Testis (tissue), 3 donors: ENCODE measurements around the gene COL1A2. TPM values are rescaled to one million over a fixed set of nuclear protein-coding genes. Genes with fewer than 3 reads are reported as not detected.

Source experiments
- DNase-seq: peaks from one replicate; pipeline ENCODE4 v3.0.0-alpha.2; 2019
- H3K27ac ChIP-seq, 2 donors: fragments of 200-600 bp; sonication (generic); one replicate each; pipeline ENCODE4 v1.5.1; 2019
- H3K27me3 ChIP-seq: fragments of 200-600 bp; sonication (generic); one replicate; pipeline ENCODE4 v1.5.1; 2019
- H3K36me3 ChIP-seq: fragments of 200-600 bp; sonication (generic); one replicate; pipeline ENCODE4 v1.5.1; 2017; ENCODE audit warnings: low read depth; ENCODE audit errors: missing control alignments
- H3K4me1 ChIP-seq: fragments of 200-600 bp; sonication (generic); one replicate; pipeline ENCODE4 v1.5.1; 2019
- H3K4me3 ChIP-seq, 2 donors: fragments of 200-600 bp; sonication (generic); one replicate each; pipeline ENCODE4 v1.5.1; 2017 to 2019
- H3K9me3 ChIP-seq: fragments of 200-600 bp; sonication (generic); one replicate; pipeline ENCODE4 v1.5.1; 2017
- POLR2A ChIP-seq: fragments of 450-650 bp; IDR thresholded peaks from one replicate; pipeline ENCODE4 v1.6.1; 2017; ENCODE audit warnings: antibody characterized with exemption, mild to moderate bottlenecking, moderate library complexity
- WGBS, 2 donors: methylation state at CpG; one replicate each; pipeline ENCODE4 v1.1.5; 2018; 5-methylcytosine and 5-hydroxymethylcytosine counted together
- intact Hi-C: fragments of 100-400 bp; cut with DNase I; formaldehyde crosslinking; loops from one replicate; pipeline ENCODE4 v1.15.1; 2023; ENCODE audit warnings: low total_unique reads
- polyA plus RNA-seq: library from polyadenylated mRNA; stranded (reverse); fragments of 350-450 nt; fragmentation: Illumina TruSeq; extraction: RNeasy Lipid Tissue Mini Kit (QIAGEN cat#74804); gene quantifications from one replicate; pipeline ENCODE4 v1.2.3, GENCODE V29; 2014; ENCODE audit warnings: low read depth, low replicate concordance; ENCODE audit not compliant: insufficient read depth
- total RNA-seq, 2 donors: library from RNA; depleted of rRNA; stranded (reverse); fragments of >200 nt; gene quantifications; one replicate each; pipeline ENCODE4 v1.2.3, GENCODE V29; 2016
- TF ChIP-seq, protein P1 (sequence below), 3 experiments: fragments of 450-650 bp in 2 of 3; fragments of 200-600 bp in 1 of 3; sonication (generic) in 1 of 3; IDR thresholded peaks; one replicate each; pipeline ENCODE4 v1.5.1; 2016 to 2019; ENCODE audit warnings: antibody characterized with exemption in 3 of 3, mild to moderate bottlenecking in 2 of 3, moderate library complexity in 1 of 3

Gene COL1A2
- total and polyA plus RNA-seq, 3 donors from 2014 or later = 465 to 979 (median 866) TPM

DNA sequence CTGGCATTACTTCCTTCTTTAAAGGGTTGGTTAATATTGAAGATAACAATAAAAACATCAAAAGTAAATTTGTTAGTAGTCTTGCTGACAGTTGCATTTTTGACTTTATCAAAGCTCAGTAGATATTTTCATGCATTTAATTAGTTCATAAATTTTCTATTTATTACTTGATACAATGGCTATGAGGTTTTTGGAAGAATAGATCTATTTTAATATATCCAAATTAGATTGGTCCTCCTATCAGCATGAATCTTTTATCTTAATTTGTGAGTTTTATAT is 16.4 kb downstream of the COL1A2 start:
- DNase-seq = no peak
- H3K9me3 ChIP-seq = no peaks in the 10 kb centered on the region
- no peak for TF ChIP-seq POLR2A
- TF ChIP-seq, protein P1, sequence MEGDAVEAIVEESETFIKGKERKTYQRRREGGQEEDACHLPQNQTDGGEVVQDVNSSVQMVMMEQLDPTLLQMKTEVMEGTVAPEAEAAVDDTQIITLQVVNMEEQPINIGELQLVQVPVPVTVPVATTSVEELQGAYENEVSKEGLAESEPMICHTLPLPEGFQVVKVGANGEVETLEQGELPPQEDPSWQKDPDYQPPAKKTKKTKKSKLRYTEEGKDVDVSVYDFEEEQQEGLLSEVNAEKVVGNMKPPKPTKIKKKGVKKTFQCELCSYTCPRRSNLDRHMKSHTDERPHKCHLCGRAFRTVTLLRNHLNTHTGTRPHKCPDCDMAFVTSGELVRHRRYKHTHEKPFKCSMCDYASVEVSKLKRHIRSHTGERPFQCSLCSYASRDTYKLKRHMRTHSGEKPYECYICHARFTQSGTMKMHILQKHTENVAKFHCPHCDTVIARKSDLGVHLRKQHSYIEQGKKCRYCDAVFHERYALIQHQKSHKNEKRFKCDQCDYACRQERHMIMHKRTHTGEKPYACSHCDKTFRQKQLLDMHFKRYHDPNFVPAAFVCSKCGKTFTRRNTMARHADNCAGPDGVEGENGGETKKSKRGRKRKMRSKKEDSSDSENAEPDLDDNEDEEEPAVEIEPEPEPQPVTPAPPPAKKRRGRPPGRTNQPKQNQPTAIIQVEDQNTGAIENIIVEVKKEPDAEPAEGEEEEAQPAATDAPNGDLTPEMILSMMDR (IDR thresholded peaks at IDR 0.05) = no peak
- no peaks in the 10 kb centered on the region for H3K36me3 ChIP-seq
- H3K27me3 ChIP-seq = no peaks in the 10 kb centered on the region
- intact Hi-C loops = no loop called here
- H3K27ac ChIP-seq = no peak overlapping the region
- H3K4me3 ChIP-seq = no peak overlapping the region
- H3K4me1 ChIP-seq = peaks cover 6% of the 10 kb centered on the region

GRCh38 chr7:94412762-94413322 is 18.1 kb downstream of the COL1A2 start:
- no peak for DNase-seq

DNA sequence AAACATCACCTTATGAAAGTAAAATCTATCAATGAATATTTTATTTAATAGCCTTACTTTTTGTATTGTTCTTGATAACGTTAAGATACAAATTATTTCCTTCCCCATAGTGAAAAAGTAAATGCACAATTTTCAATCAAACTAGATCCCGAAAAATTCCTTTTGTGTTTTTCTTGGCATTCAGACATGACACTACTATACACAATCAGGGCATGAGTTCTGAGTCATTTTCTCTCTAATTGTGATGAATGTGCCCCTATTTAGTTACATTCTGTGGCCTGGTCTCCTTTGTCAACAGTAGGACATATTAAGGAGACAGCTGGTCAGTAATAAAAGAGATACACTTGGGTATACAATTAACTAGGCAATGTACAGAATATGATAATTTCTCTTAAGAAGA is 19.8 kb downstream of the COL1A2 start:
- intact Hi-C loops = no loop called here
- Histone ChIP-seq H3K36me3 (no peaks in the 10 kb centered on the region), H3K4me1 (peaks cover 6% of the 10 kb centered on the region), H3K27ac (no peak overlapping the region), H3K9me3 (no peaks in the 10 kb centered on the region), H3K4me3 (no peak overlapping the region), H3K27me3 (no peaks in the 10 kb centered on the region)
- TF ChIP-seq, protein P1 (IDR thresholded peaks at IDR 0.05) = no peak
- TF ChIP-seq POLR2A = no peak
- 33 to 46% methylated on average over 2 of the region's 2 CpGs for WGBS, 2 donors
- DNase-seq = no peak

More at GRCh38 chr7:94412762-94413322, 18.1 kb downstream of the COL1A2 start:
- Histone ChIP-seq H3K36me3 (no peaks in the 10 kb centered on the region), H3K9me3 (no peaks in the 10 kb centered on the region), H3K27ac (no peak overlapping the region), H3K4me1 (peaks cover 6% of the 10 kb centered on the region), H3K27me3 (no peaks in the 10 kb centered on the region), H3K4me3 (no peak overlapping the region)
- TF ChIP-seq, protein P1 (IDR thresholded peaks at IDR 0.05) = no peak
- TF ChIP-seq POLR2A = no peak
- 54% methylated on average over 3 of the region's 3 CpGs for WGBS, 2 donors
- intact Hi-C loops = no loop called here

GRCh38 chr7:94414980-94415379 is 20.3 kb downstream of the COL1A2 start:
- H3K4me3 ChIP-seq = no peak overlapping the region
- peaks cover 6% of the 10 kb centered on the region for H3K4me1 ChIP-seq
- H3K27ac ChIP-seq = no peak overlapping the region
- H3K27me3 ChIP-seq = no peaks in the 10 kb centered on the region
- TF ChIP-seq POLR2A = no peak
- TF ChIP-seq, protein P1 (IDR thresholded peaks at IDR 0.05) = no peak
- no peaks in the 10 kb centered on the region for H3K36me3 ChIP-seq
- no peak for DNase-seq
- no peaks in the 10 kb centered on the region for H3K9me3 ChIP-seq
- intact Hi-C loops = no loop called here

DNA sequence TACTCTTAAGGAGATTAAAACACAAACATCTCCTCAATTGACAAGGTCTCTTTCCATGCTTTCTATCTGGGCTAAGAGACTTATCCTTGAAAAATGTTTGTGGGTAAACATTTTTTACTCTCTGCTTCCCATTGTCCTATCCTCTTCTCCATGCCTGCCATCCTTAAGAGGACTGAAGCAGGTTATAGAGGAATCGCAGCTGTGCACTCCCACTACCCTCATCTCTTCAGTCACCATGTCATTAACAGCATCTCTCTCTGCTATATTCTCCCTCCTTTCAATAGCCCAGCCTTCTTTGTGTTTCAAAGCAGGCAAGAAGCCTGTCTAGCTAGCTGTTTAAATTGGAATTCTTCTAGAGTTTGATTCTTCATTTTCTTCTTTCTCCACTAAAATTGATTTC is 22.6 kb downstream of the COL1A2 start:
- Histone ChIP-seq H3K36me3 (no peaks in the 10 kb centered on the region), H3K27ac (no peak overlapping the region), H3K27me3 (no peaks in the 10 kb centered on the region), H3K4me3 (no peak overlapping the region), H3K4me1 (peaks cover 6% of the 10 kb centered on the region), H3K9me3 (no peaks in the 10 kb centered on the region)
- intact Hi-C loops = no loop called here
- DNase-seq = no peak
- TF ChIP-seq POLR2A = no peak
- TF ChIP-seq, protein P1 (IDR thresholded peaks at IDR 0.05) = no peak
- 44 to 59% methylated on average over 1 of the region's 1 CpG for WGBS, 2 donors
